ENCODE data around the gene TNK2.

- TF ChIP-seq, protein P1, sequence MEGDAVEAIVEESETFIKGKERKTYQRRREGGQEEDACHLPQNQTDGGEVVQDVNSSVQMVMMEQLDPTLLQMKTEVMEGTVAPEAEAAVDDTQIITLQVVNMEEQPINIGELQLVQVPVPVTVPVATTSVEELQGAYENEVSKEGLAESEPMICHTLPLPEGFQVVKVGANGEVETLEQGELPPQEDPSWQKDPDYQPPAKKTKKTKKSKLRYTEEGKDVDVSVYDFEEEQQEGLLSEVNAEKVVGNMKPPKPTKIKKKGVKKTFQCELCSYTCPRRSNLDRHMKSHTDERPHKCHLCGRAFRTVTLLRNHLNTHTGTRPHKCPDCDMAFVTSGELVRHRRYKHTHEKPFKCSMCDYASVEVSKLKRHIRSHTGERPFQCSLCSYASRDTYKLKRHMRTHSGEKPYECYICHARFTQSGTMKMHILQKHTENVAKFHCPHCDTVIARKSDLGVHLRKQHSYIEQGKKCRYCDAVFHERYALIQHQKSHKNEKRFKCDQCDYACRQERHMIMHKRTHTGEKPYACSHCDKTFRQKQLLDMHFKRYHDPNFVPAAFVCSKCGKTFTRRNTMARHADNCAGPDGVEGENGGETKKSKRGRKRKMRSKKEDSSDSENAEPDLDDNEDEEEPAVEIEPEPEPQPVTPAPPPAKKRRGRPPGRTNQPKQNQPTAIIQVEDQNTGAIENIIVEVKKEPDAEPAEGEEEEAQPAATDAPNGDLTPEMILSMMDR (IDR thresholded peaks at IDR 0.05; ENCODE audit: low read length): no peak
- TF ChIP-seq EZH2 (IDR thresholded peaks at IDR 0.05; ENCODE audit: borderline replicate concordance, low read length): no peak
Observed at GRCh38 chr3:195873281-195873887, 35.0 kb downstream of the TNK2 start.
